Uterus (tissue), 2 donors: Measurements from ENCODE around the gene STK32C.

Source experiments
- POLR2A ChIP-seq, 2 donors: fragments of 450-650 bp; IDR thresholded peaks; one replicate each; pipeline ENCODE4 v1.6.1; 2016; ENCODE audit warnings: antibody characterized with exemption in 2 of 2, mild to moderate bottlenecking in 1 of 2, moderate library complexity in 1 of 2
- TF ChIP-seq, protein P1 (sequence below), 4 experiments: fragments of 200-600 bp in 2 of 4; fragments of 450-650 bp in 2 of 4; sonication (generic) in 2 of 4; IDR thresholded peaks; one replicate each; pipeline ENCODE4 v1.5.1; 2016 to 2019; ENCODE audit warnings: antibody characterized with exemption in 4 of 4, mild to moderate bottlenecking in 2 of 4, moderate library complexity in 1 of 4

DNA sequence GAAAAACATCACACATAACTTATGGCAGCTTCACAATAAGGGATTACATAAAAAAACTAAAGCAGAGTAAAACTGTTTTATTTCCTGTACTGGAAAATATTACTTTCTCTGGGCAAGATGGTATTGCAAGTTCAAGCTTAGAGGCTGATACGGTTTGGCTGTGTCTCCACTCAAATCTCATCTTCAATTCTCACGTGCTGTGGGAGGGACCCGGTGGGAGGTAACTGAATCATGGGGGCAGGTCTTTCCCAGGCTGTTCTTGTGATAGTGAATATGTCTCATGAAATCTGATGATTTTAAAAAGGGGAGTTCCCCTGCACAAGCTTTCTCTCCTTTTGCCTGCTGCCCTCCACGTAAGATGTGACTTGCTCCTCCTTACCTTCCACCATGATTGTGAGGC lies 19.2 kb upstream of the STK32C start:
- TF ChIP-seq POLR2A (IDR thresholded peaks at IDR 0.05): no peak
- TF ChIP-seq, protein P1, sequence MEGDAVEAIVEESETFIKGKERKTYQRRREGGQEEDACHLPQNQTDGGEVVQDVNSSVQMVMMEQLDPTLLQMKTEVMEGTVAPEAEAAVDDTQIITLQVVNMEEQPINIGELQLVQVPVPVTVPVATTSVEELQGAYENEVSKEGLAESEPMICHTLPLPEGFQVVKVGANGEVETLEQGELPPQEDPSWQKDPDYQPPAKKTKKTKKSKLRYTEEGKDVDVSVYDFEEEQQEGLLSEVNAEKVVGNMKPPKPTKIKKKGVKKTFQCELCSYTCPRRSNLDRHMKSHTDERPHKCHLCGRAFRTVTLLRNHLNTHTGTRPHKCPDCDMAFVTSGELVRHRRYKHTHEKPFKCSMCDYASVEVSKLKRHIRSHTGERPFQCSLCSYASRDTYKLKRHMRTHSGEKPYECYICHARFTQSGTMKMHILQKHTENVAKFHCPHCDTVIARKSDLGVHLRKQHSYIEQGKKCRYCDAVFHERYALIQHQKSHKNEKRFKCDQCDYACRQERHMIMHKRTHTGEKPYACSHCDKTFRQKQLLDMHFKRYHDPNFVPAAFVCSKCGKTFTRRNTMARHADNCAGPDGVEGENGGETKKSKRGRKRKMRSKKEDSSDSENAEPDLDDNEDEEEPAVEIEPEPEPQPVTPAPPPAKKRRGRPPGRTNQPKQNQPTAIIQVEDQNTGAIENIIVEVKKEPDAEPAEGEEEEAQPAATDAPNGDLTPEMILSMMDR (IDR thresholded peaks at IDR 0.05): no peak
